Amygdala (tissue), 56 donors: ENCODE measurements around the gene GPR157.
A peak's percentile ranks its signal among the peaks of the same experiment; 100 is the strongest.

Source experiments
- DNase-seq, 56 donors: peaks; one replicate each; lab custom pipeline; 2025; lab: John Stamatoyannopoulos, UW

The GPR157 gene

GRCh38 chr1:9093581-9093980 is 35.3 kb downstream of the GPR157 start:
- no peak for DNase-seq

- DNase-seq, result no peak
Observed at GRCh38 chr1:9093091-9093490, 35.8 kb downstream of the GPR157 start.

GRCh38 chr1:9088807-9089206 is 40.1 kb downstream of the GPR157 start:
- no peak for DNase-seq

GRCh38 chr1:9087411-9088125 is 41.3 kb downstream of the GPR157 start:
- no peak for DNase-seq

- no peak for DNase-seq
Observed at GRCh38 chr1:9086796-9087195, 42.1 kb downstream of the GPR157 start.

- DNase-seq, result no peak
Observed at GRCh38 chr1:9086045-9086444, 42.9 kb downstream of the GPR157 start.

GRCh38 chr1:9085306-9085940 is 43.5 kb downstream of the GPR157 start:
- DNase-seq, result no peak

GRCh38 chr1:9084906-9085305 is 44.0 kb downstream of the GPR157 start:
- peak in 2 of 56 donors; percentile 11 to 30 for DNase-seq

- no peak for DNase-seq
Observed at GRCh38 chr1:9081473-9081872, 47.4 kb downstream of the GPR157 start.

GRCh38 chr1:9080705-9081291 is 48.1 kb downstream of the GPR157 start:
- DNase-seq, result no peak

- DNase-seq, result no peak
Observed at GRCh38 chr1:9079988-9080704, 48.8 kb downstream of the GPR157 start.

GRCh38 chr1:9078752-9079500 is 50.0 kb downstream of the GPR157 start:
- no peak for DNase-seq

GRCh38 chr1:9078015-9078751 is 50.7 kb downstream of the GPR157 start:
- DNase-seq, result no peak

GRCh38 chr1:9075022-9075421 is 53.9 kb downstream of the GPR157 start:
- DNase-seq, result no peak

GRCh38 chr1:9073143-9073542 is 55.8 kb downstream of the GPR157 start:
- peak in 1 of 56 donors; percentile 16 for DNase-seq

- no peak for DNase-seq
Observed at GRCh38 chr1:9071554-9072235, 57.2 kb downstream of the GPR157 start.

GRCh38 chr1:9070486-9070885 is 58.4 kb downstream of the GPR157 start:
- DNase-seq, result no peak

- DNase-seq, result peak in 20 of 56 donors; percentile 13 to 62 (median 35)
Observed at GRCh38 chr1:9069326-9070100, 59.4 kb downstream of the GPR157 start, which contains the start of gene SLC2A5. SLC2A5 (minus strand) TSS chr1:9069635; CDS start chr1:9069536, 99 bp downstream.
